Nucleus accumbens (tissue), 56 donors: Measurements from ENCODE around the gene BTN3A1.
"Not testable (repeated sequence)": the region's sequence is repeated elsewhere in the genome, so short reads cannot be mapped to it uniquely, and the experiment has no call there.

Experiments
- DNase-seq, 56 donors: peaks; one replicate each; lab custom pipeline; 2025; lab: John Stamatoyannopoulos, UW

Gene BTN3A1

GRCh38 chr6:26401987-26402658 lies at the start of gene BTN3A1:
TSS of gene BTN3A1 (plus strand) at chr6:26402275. CDS start at chr6:26405564, 3,289 bp downstream.
- DNase-seq, result peak in 47 of 56 donors; percentile 2 to 75 (median 27)

DNA sequence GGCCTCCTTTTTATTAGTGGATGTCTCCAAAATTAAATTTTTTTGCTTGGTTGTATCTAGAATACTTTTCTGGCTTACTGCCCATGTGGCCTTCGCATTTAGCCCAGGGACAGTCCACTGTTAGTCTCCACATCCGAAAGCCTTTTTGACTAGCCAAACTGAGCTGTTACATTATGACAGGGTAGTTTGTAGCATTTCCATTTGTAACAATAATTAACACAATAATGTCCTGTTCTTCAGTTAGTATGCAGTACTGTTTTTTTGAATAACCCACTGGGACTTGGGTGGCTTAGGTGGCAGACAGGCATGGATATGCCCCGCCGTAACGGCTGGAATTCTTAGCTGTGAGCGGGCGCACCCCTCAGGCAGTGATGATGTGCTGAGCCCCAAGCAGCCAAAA lies 49.8 kb upstream of the BTN3A1 start:
- no peak for DNase-seq

DNA sequence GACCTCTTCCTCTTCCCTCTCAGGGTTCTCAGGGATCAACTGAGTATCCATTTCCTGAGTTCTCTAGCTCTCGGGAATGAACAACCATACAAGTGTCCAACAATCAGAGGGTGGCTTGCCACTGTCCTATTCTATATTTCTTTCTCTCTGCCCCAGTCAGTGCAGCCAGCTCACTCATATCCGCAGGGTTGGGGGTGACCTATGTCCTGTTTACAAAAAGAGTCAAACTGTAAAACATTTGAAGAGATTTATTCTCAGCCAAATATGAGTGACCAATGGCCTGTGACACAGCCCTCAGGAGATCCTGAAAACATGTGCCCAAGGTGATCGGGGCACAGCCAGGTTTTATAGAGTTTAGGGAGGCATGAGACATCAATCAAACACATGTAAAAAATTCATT lies 47.9 kb upstream of the BTN3A1 start:
- no peak for DNase-seq

- no peak for DNase-seq
These were observed 46.7 kb upstream of the BTN3A1 start for GRCh38 chr6:26355366-26355765.

DNA sequence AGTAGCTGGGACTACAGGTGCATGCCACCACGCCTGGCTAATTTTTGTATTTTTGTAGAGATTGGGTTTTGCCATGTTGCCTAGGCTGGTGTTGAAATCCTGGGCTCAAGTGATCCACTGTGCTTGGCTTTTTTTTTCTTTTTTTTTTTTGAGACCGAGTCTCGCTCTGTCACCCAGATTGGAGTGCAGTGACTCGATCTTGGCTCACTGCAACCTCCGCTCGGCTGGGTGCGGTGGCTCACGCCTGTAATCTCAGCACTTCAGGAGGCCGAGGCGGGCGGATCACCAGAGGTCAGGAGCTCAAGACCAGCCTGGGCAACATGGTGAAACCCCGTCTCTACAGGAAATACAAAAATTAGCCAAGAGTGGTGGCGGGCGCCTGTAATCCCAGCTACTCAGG lies 44.5 kb upstream of the BTN3A1 start:
- DNase-seq, result not testable (repeated sequence)

DNA sequence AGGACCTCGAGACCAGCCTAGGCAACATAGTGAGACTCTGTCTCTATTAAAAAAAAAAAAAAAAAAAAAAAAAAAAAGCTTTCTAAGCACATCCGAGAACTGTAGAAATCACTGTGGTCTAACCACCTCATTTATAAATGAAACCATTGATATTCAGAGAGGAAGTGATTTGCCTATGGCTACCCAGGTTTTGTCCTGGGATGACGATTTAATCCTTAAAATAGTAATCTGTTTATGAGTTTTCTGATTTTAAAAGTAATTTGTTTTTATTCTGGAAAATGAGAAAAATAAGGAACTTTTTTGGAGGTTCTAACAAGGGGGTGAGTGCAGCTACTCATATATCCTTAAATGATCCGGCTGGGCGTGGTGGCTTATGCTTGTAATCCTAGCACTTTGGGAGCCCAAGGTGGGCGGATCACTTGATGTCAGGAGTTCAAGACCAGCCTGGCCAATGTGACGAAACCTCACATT lies 43.5 kb upstream of the BTN3A1 start:
- no peak for DNase-seq

- no peak for DNase-seq
These were observed 42.3 kb upstream of the BTN3A1 start for GRCh38 chr6:26359765-26360164.

DNA sequence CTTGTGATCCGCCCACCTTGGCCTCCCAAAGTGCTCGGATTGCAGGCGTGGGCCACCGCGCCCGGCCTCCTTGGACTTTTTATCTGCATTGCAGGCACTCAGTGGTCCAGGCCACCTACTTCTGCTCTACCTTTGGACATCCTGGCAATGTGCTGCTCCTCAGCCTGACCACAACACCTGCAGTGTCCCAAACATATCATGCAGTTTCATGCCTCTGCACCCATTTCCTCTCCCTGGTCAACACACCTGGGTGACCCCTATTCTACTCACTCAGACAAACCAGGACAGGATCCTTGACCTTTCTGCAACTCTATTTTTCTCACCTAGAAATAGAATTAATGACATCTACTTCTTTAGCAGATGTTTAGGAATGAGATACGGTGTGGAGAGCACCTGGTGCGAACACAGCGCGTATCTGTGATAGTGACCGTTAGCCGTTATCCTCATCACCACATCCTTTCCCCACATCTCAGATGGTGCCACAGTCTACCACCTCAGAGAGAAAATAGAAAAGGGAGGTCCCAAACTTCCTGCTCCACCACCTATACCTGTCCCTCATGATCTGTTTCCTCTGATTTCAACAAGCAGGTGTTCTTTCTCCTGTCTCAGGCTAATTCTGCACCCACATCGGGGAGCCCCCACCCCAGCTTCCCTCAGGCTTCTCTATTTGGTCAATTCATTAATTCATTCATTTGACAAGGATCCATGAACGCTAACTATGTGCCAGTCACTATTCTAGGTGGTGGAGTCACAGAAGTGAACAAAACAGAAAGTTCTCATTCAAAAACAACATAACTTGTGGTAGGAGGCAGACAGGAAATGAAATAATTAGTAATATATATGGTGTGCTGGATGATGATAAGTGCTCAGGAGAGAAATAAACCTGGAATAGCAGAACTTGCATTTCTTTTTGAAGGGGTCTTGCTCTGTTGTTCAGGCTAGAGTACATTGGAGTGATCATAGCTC lies 41.3 kb upstream of the BTN3A1 start:
- DNase-seq, result no peak

DNA sequence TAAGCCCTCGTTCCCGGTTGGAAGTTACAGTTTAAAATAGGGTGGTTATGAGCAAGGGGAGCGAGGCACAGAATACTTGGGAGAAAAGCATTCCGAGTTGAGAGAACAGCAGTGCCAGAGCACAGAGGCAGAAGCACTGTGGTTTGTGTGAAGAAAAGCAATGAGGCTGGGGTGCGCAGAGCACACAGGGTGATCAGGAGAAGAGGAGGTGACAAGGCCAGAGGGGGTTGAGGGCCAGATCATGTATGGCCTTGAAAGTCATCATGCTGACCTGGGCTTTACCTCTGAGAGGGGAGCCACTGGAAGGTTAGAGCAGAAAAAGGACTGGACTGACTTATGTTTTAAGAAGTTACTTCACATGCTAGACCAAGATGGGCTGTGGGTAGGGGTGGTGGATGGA lies 40.5 kb upstream of the BTN3A1 start:
- no peak for DNase-seq

- DNase-seq, result no peak
These were observed 39.8 kb upstream of the BTN3A1 start for GRCh38 chr6:26362093-26362835.

DNA sequence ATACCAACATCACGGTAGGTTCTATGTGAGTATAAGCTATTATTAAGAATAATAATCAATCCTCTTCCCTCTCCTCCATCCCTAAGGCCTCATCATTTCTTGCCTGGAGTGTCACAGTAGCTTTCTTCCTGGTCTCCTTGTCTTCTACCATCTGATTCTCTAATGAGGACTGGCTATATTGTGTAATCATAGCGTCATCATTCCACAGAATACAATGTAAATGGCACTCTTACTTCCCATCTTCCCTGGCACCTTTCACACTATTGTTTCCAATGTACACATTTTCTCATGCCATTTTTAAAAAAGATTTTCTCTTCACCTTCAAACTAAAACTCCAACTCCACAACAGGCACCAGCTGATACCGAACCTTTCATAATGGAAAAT lies 39.2 kb upstream of the BTN3A1 start:
- no peak for DNase-seq

DNA sequence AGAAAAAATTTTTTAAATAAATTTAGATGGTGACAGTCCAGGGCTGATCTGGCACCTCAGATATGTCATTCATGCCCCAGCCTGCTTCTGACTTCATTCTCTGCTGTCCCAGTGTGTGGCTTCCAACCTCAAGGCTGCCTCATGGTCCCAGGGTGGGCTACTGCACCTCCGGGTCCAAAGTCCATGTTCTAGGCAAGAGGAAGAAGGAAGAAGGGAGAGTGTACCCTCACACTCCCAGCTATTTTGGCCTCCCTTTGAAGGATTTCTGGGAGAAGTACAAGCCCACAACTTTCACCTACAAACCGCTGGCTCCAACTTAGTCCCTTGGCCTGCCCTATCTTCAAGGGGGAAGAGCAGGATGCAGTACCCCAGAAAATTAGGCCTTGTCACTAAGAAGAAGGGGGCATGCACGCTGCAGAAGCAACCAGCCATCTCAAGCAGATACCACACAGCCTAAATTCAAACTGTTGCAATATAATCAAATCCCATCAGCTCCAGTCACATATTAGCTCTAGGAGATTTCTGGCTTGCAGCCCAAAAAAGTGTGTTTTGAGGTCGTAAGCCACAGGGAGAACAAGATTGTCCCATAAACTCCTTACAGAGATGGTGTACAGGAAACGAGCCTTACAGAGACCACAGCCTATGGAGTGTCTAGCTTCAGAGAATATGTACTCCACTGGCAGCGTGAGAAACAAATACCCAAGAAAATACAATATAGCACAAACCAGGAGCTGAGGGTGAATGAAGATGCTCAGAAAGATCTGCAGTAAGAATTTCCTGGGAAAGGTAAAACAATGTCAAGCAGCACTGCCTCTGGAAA lies 38.0 kb upstream of the BTN3A1 start:
- peak in 4 of 56 donors; percentile 1 to 5 (median 2) for DNase-seq

GRCh38 chr6:26365633-26365995 lies 36.5 kb upstream of the BTN3A1 start:
- no peak for DNase-seq

- no peak for DNase-seq
These were observed 35.6 kb upstream of the BTN3A1 start for GRCh38 chr6:26366504-26366903.

DNA sequence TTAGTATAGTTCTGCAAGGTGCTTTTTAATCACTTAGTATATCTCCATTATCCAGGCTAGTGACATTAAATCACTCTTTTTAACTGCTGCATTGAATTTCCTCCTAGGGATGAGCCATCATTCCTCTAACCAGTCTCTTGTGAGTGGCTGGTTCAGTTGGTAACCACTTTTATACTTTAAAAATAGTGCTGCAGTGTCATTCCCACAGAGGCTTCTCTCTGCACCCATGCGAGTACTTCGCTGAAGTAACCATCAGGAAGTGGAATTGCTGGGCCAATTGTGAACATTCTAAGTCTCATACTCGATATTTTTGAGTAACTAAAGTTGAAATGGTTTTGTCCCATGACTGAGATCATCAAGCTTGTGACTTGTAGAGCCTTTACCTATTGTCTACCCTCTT lies 35.0 kb upstream of the BTN3A1 start:
- DNase-seq, result no peak

GRCh38 chr6:26371813-26372212 lies 30.3 kb upstream of the BTN3A1 start:
- DNase-seq, result not testable (repeated sequence)

GRCh38 chr6:26372308-26373144 lies 29.5 kb upstream of the BTN3A1 start:
- no peak for DNase-seq

GRCh38 chr6:26375270-26375669 lies 26.8 kb upstream of the BTN3A1 start:
- DNase-seq, result no peak

- no peak for DNase-seq
These were observed 24.4 kb upstream of the BTN3A1 start for GRCh38 chr6:26377719-26378118.
